CD14-positive monocyte (primary cell): ENCODE measurements around the gene TEAD4. TPM values are rescaled to one million over a fixed set of nuclear protein-coding genes. Genes with fewer than 3 reads are reported as not detected.

Experiments
- DNase-seq, 3 donors: peaks; one replicate each; pipeline ENCODE4 v3.0.0-alpha.2; 2011 to 2022
- H2AFZ ChIP-seq: 2 replicates; pipeline ENCODE4 v1.6.0; 2012; ENCODE audit warnings: mild to moderate bottlenecking, low read depth, low read length, inconsistent platforms; ENCODE audit not compliant: insufficient read depth, poor library complexity, severe bottlenecking
- H3K27ac ChIP-seq, 2 donors: 1 replicate in 1 of 2; 2 replicates in 1 of 2; pipeline ENCODE4 v1.5.1; 2012 to 2013; ENCODE audit warnings: low read length in 2 of 2, control low read depth in 1 of 2, inconsistent platforms in 1 of 2, low read depth in 1 of 2, mild to moderate bottlenecking in 1 of 2
- H3K27me3 ChIP-seq, 2 donors: one replicate each; pipeline versions ENCODE4 v1.6.0 to v1.6.1; 2011 to 2013; ENCODE audit warnings: low read length in 2 of 2; ENCODE audit not compliant: control insufficient read depth in 2 of 2, insufficient read depth in 2 of 2
- H3K36me3 ChIP-seq, 2 donors: replicated peaks in 1 of 2; 1 replicate in 1 of 2; 2 replicates in 1 of 2; pipeline versions ENCODE4 v1.5.1 to v1.6.1; 2012 to 2013; ENCODE audit warnings: low read length in 2 of 2, control low read depth in 1 of 2, inconsistent platforms in 1 of 2, mild to moderate bottlenecking in 1 of 2; ENCODE audit not compliant: insufficient read depth in 2 of 2, control insufficient read depth in 1 of 2
- H3K4me1 ChIP-seq, 2 donors: 1 replicate in 1 of 2; 2 replicates in 1 of 2; pipeline versions ENCODE4 v1.5.1 to v1.6.1; 2012 to 2013; ENCODE audit warnings: low read length in 2 of 2, control low read depth in 1 of 2, inconsistent platforms in 1 of 2, mild to moderate bottlenecking in 1 of 2, moderate library complexity in 1 of 2; ENCODE audit not compliant: insufficient read depth in 2 of 2, control insufficient read depth in 1 of 2
- H3K4me2 ChIP-seq: replicated peaks from 2 replicates; pipeline ENCODE3; 2012; ENCODE audit warnings: low read length, moderate library complexity, mild to moderate bottlenecking; ENCODE audit not compliant: poor library complexity, severe bottlenecking; ENCODE audit errors: extremely low read depth
- H3K4me3 ChIP-seq, 3 experiments: fragments of 200-600 bp in 1 of 3; sonication (generic) in 1 of 3; replicated peaks in 1 of 3; 1 replicate in 2 of 3; 2 replicates in 1 of 3; pipeline ENCODE4 v1.5.1; 2011 to 2013; ENCODE audit warnings: low read length in 3 of 3, mild to moderate bottlenecking in 3 of 3, control low read depth in 2 of 3, low read depth in 2 of 3, inconsistent platforms in 1 of 3, moderate library complexity in 1 of 3
- H3K79me2 ChIP-seq: 2 replicates; pipeline ENCODE4 v1.6.0; 2012; ENCODE audit warnings: mild to moderate bottlenecking, control low read depth, inconsistent platforms, low read length, moderate library complexity; ENCODE audit not compliant: insufficient read depth
- H3K9ac ChIP-seq: 2 replicates; pipeline ENCODE4 v1.6.0; 2017; ENCODE audit warnings: low read length, mild to moderate bottlenecking; ENCODE audit not compliant: insufficient read depth, poor library complexity, severe bottlenecking
- H3K9me3 ChIP-seq, 2 donors: replicated peaks in 1 of 2; 1 replicate in 1 of 2; 2 replicates in 1 of 2; pipeline versions ENCODE4 v1.5.1 to v1.6.1; 2012 to 2013; ENCODE audit warnings: low read length in 2 of 2, control low read depth in 1 of 2; ENCODE audit not compliant: control insufficient read depth in 1 of 2, insufficient read depth in 1 of 2
- H4K20me1 ChIP-seq: 2 replicates; pipeline ENCODE4 v1.6.0; 2012; ENCODE audit warnings: mild to moderate bottlenecking, low read length, control low read depth, moderate library complexity; ENCODE audit not compliant: insufficient read depth
- H3K27ac Mint-ChIP-seq, 7 donors: one replicate each; pipeline ENCODE4 v1.8.0; 2020; ENCODE audit warnings: mild to moderate bottlenecking in 7 of 7, mixed read lengths in 7 of 7, moderate library complexity in 6 of 7, inconsistent platforms in 2 of 7
- H3K27me3 Mint-ChIP-seq, 3 donors: one replicate each; pipeline ENCODE4 v1.8.0; 2021 to 2022; ENCODE audit warnings: low read depth in 3 of 3, mild to moderate bottlenecking in 3 of 3, mixed read lengths in 3 of 3, moderate library complexity in 3 of 3, inconsistent platforms in 1 of 3
- H3K36me3 Mint-ChIP-seq, 2 donors: one replicate each; pipeline ENCODE4 v1.8.0; 2020; ENCODE audit warnings: mixed read lengths in 2 of 2, inconsistent platforms in 1 of 2, mild to moderate bottlenecking in 1 of 2
- H3K4me1 Mint-ChIP-seq: one replicate; pipeline ENCODE4 v1.8.0; 2020; ENCODE audit warnings: mild to moderate bottlenecking, mixed read lengths
- H3K4me3 Mint-ChIP-seq, 2 donors: one replicate each; pipeline ENCODE4 v1.8.0; 2020; ENCODE audit warnings: mild to moderate bottlenecking in 2 of 2, mixed read lengths in 2 of 2, moderate library complexity in 1 of 2
- H3K9me3 Mint-ChIP-seq, 7 donors: one replicate each; pipeline ENCODE4 v1.8.0; 2020 to 2022; ENCODE audit warnings: mixed read lengths in 7 of 7, mild to moderate bottlenecking in 6 of 7, moderate library complexity in 6 of 7, inconsistent platforms in 2 of 7
- CTCF ChIP-seq: fragments of 200-600 bp; IDR thresholded peaks from one replicate; pipeline ENCODE4 v1.8.0; 2022; ENCODE audit warnings: antibody characterized with exemption, mild to moderate bottlenecking
- WGBS: methylation state at CpG from one replicate; pipeline ENCODE4 v1.1.5; 2013; ENCODE audit warnings: missing lambda C conversion rate; ENCODE audit not compliant: insufficient coverage; 5-methylcytosine and 5-hydroxymethylcytosine counted together
- intact Hi-C, 2 donors: fragments of 100-400 bp; cut with micrococcal nuclease; formaldehyde crosslinking; loops; one replicate each; pipeline versions ENCODE4 v1.15.0 to v1.15.1; 2023
- polyA plus RNA-seq, 3 donors: library from polyadenylated mRNA; depleted of rRNA in 1 of 3; unstranded in 2 of 3; stranded (reverse) in 1 of 3; fragments of 300-500 nt in 2 of 3; fragments of >200 nt in 1 of 3; fragmentation: Illumina TruSeq in 2 of 3; gene quantifications; 1 replicate in 2 of 3; 2 replicates in 1 of 3; pipeline ENCODE4 v1.2.3, GENCODE V29; 2012 to 2021

TEAD4 gene
- polyA plus RNA-seq, 3 donors, result not detected

GRCh38 chr12:2963154-2963759 lies 4.1 kb downstream of the TEAD4 start:
- intact Hi-C loops, result no loop called here
- H3K4me1 Mint-ChIP-seq, result peaks cover 14% of the 10 kb centered on the region
- Histone ChIP-seq H2AFZ (no peak overlapping the region), H3K27me3 (peaks cover 22 to 42% of the 10 kb centered on the region in 2 donors), H3K79me2 (no peaks in the 10 kb centered on the region), H3K4me3 (no peak overlapping the region), H3K9ac (no peak overlapping the region), H3K36me3 (no peaks in the 10 kb centered on the region), H3K27ac (no peak overlapping the region), H3K4me2 (no peak overlapping the region), H3K4me1 (no peaks in the 10 kb centered on the region), H4K20me1 (no peaks in the 10 kb centered on the region), H3K9me3 (peaks cover 0 to 12% of the 10 kb centered on the region in 2 donors)
- peaks cover 0 to 4% of the 10 kb centered on the region in 2 donors for H3K36me3 Mint-ChIP-seq
- H3K27ac Mint-ChIP-seq, result no peak overlapping the region
- DNase-seq, result no peak
- peaks cover 0 to 14% (median 1%) of the 10 kb centered on the region in 7 donors for H3K9me3 Mint-ChIP-seq
- no peak for TF ChIP-seq CTCF
- 62% methylated on average over 2 of the region's 9 CpGs for WGBS
- H3K4me3 Mint-ChIP-seq, result no peak overlapping the region
- peaks cover 29 to 65% (median 43%) of the 10 kb centered on the region in 3 donors for H3K27me3 Mint-ChIP-seq

- 59% methylated on average over 12 of the region's 15 CpGs for WGBS
- peaks cover 0 to 9% (median 1%) of the 10 kb centered on the region in 7 donors for H3K9me3 Mint-ChIP-seq
- no peak overlapping the region for H3K9ac ChIP-seq
- no peak overlapping the region for H3K4me2 ChIP-seq
- no peak overlapping the region for H3K4me3 ChIP-seq
- peaks cover 27 to 59% (median 38%) of the 10 kb centered on the region in 3 donors for H3K27me3 Mint-ChIP-seq
- no peaks in the 10 kb centered on the region for H3K4me1 ChIP-seq
- H3K9me3 ChIP-seq, result peaks cover 0 to 8% of the 10 kb centered on the region in 2 donors
- H2AFZ ChIP-seq, result no peak overlapping the region
- peaks cover 18 to 37% of the 10 kb centered on the region in 2 donors for H3K27me3 ChIP-seq
- no peaks in the 10 kb centered on the region for H3K79me2 ChIP-seq
- TF ChIP-seq CTCF, result no peak
- H3K36me3 ChIP-seq, result no peaks in the 10 kb centered on the region
- no peaks in the 10 kb centered on the region for H4K20me1 ChIP-seq
- H3K27ac ChIP-seq, result no peak overlapping the region
- intact Hi-C loops, result no loop called here
- peaks cover 0 to 4% of the 10 kb centered on the region in 2 donors for H3K36me3 Mint-ChIP-seq
- peaks cover 11% of the 10 kb centered on the region for H3K4me1 Mint-ChIP-seq
- no peak overlapping the region for H3K27ac Mint-ChIP-seq
- no peak overlapping the region for H3K4me3 Mint-ChIP-seq
- DNase-seq, result no peak
Observed at GRCh38 chr12:2963760-2964292, 4.6 kb downstream of the TEAD4 start.
